ENCODE measurements around the gene OTOG.

Gene OTOG

DNA sequence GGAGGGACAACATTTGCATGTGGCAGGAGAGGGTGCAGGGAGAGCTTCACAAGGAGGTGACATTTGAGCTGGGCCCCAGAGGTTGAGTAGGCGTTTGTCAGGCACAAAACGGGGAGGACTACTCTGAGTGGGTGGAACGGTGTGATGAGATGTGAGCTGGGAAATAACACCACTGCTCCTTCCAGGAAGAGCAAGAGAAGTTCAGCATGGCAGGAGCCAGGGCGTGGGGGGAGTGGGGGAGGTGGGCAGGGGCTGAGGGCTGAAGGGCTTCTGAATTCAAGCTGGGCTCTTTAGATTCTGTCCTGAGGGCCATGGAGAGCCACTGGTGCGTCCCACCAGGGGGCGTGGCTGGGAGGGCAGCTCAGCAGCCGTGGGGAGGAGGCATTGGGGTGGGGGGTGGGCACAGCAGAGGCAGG, 54.2 kb downstream of the OTOG start:
- no peak for DNase-seq (ENCODE audit: low read depth)
- H3K4me3 ChIP-seq (ENCODE audit: low read depth, low read length): no peak overlapping the region
- TF ChIP-seq CTCF (IDR thresholded peaks at IDR 0.05; ENCODE audit: low read depth, low read length) (no peak), POLR2A (IDR thresholded peaks at IDR 0.05; ENCODE audit: extremely low read depth, insufficient read length) (no peak), MAX (IDR thresholded peaks at IDR 0.05; ENCODE audit: low read depth, low read length) (no peak), MYC (IDR thresholded peaks at IDR 0.05; ENCODE audit: low read depth, low read length) (no peak)

DNA sequence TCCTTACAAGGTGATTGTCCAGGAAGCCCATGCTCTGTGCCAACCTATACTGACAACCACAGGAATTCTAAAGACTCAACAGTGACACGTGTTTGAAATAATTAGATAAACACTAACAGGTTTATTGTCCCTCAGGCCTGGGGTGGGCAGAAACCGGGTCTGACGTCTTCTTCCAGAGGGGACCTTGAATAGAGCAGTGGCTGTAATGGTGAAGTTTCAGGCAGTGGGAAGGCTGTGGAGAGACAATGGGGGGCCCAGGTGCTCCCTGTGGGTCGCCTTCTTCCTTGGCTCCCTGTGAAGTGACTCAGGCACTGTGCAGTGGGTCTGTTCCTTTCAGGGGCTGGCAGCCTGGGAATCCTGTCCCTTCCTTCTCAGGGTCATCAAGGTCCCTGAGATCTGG, 54.6 kb downstream of the OTOG start:
- DNase-seq (ENCODE audit: low read depth): no peak
- no peak overlapping the region for H3K4me3 ChIP-seq (ENCODE audit: low read depth, low read length)
- TF ChIP-seq MAX (IDR thresholded peaks at IDR 0.05; ENCODE audit: low read depth, low read length): no peak
- no peak for TF ChIP-seq POLR2A (IDR thresholded peaks at IDR 0.05; ENCODE audit: extremely low read depth, insufficient read length)
- TF ChIP-seq CTCF (IDR thresholded peaks at IDR 0.05; ENCODE audit: low read depth, low read length): no peak
- TF ChIP-seq MYC (IDR thresholded peaks at IDR 0.05; ENCODE audit: low read depth, low read length): no peak

DNA sequence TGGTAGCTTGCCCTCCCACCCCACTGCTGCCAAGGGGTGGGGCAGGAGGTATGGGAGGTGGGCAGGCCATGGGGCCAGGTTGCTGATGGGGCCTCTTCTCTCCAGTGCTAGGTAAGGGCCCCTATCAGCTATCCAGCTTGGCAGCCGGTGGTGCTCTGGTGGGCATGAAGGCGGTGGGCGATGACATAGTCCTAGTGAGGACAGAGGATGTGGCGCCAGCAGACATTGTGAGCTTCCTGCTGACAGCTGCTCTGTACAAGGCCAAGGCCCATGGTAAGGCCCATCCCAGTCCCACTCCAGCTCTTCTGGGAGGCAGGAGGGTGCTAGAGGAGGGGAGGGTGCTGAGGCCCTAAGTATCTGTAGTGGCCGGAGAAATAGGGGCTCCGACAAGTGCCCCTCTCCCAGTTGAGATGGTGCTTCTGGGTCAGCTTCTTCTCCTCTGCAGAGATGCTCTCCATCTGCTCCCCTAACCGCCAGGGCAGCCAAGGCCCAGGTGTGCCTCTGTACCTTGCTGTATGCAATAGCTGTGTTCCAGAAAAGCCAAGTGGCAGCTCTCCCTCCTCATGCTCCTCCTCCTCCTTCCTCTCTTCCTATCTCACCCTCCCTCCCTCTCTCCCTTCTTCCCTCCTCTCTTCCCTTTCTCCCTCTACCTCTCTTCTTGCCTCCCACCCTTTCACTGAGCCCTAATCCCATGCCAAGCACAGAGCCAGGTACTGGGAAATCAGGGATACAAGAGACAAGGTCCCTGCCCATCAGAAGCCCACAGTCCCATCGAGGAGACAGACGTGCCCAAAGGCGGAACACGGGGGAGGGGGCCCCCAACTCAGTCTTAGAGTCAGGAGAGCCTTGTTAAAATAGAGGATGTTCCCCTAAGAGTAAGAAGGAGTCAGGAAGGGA, 55.3 kb downstream of the OTOG start:
- TF ChIP-seq MYC (IDR thresholded peaks at IDR 0.05; ENCODE audit: low read depth, low read length) (no peak), CTCF (IDR thresholded peaks at IDR 0.05; ENCODE audit: low read depth, low read length) (no peak), POLR2A (IDR thresholded peaks at IDR 0.05; ENCODE audit: extremely low read depth, insufficient read length) (no peak), MAX (IDR thresholded peaks at IDR 0.05; ENCODE audit: low read depth, low read length) (no peak)
- DNase-seq (ENCODE audit: low read depth): no peak
- no peak overlapping the region for H3K4me3 ChIP-seq (ENCODE audit: low read depth, low read length)

- no peak for TF ChIP-seq MYC (IDR thresholded peaks at IDR 0.05; ENCODE audit: low read depth, low read length)
- TF ChIP-seq POLR2A (IDR thresholded peaks at IDR 0.05; ENCODE audit: extremely low read depth, insufficient read length): no peak
- no peak for TF ChIP-seq CTCF (IDR thresholded peaks at IDR 0.05; ENCODE audit: low read depth, low read length)
- no peak for TF ChIP-seq MAX (IDR thresholded peaks at IDR 0.05; ENCODE audit: low read depth, low read length)
- no peak for DNase-seq (ENCODE audit: low read depth)
These were observed 56.2 kb downstream of the OTOG start for GRCh38 chr11:17603056-17603825.

GRCh38 chr11:17604201-17604914, 57.3 kb downstream of the OTOG start:
- DNase-seq (ENCODE audit: low read depth): no peak
- no peak overlapping the region for H3K4me3 ChIP-seq (ENCODE audit: low read depth, low read length)
- no peak for TF ChIP-seq POLR2A (IDR thresholded peaks at IDR 0.05; ENCODE audit: extremely low read depth, insufficient read length)

More at GRCh38 chr11:17603056-17603825, 56.2 kb downstream of the OTOG start:
- H3K4me3 ChIP-seq (ENCODE audit: low read depth, low read length): no peak overlapping the region

GRCh38 chr11:17604915-17605233, 57.8 kb downstream of the OTOG start:
- TF ChIP-seq MAX (IDR thresholded peaks at IDR 0.05; ENCODE audit: low read depth, low read length) (no peak), POLR2A (IDR thresholded peaks at IDR 0.05; ENCODE audit: extremely low read depth, insufficient read length) (no peak), CTCF (IDR thresholded peaks at IDR 0.05; ENCODE audit: low read depth, low read length) (no peak), MYC (IDR thresholded peaks at IDR 0.05; ENCODE audit: low read depth, low read length) (no peak)
- H3K4me3 ChIP-seq (ENCODE audit: low read depth, low read length): no peak overlapping the region
- no peak for DNase-seq (ENCODE audit: low read depth)

Measured in NB4 (cell line).